ENCODE measurements around the gene ZNF423.

GRCh38 chr16:49452108-49452507, 403.8 kb downstream of the ZNF423 start:
- TF ChIP-seq CTCF (IDR thresholded peaks at IDR 0.05; ENCODE audit: low read length) (no peak), EZH2 (IDR thresholded peaks at IDR 0.05; ENCODE audit: borderline replicate concordance, low read length) (no peak)
